Lung (tissue), 12 donors: ENCODE data around the gene ADH7. TPM values are rescaled to one million over a fixed set of nuclear protein-coding genes. Genes with fewer than 3 reads are reported as not detected.
"Not testable (repeated sequence)": the region's sequence is repeated elsewhere in the genome, so short reads cannot be mapped to it uniquely, and the experiment has no call there.

ENCODE experiments used
- ATAC-seq: fragments of 200-7000 bp; cut with Tn5 transposase; one replicate; pipeline ENCODE4 v1.9.1; 2020; ENCODE audit warnings: moderate number of reproducible peaks; ENCODE audit not compliant: insufficient read depth, low FRiP score
- DNase-seq, 3 donors: peaks; one replicate each; pipeline ENCODE4 v3.0.0-alpha.2; 2013 to 2017
- H3K27ac ChIP-seq, 2 donors: one replicate each; pipeline ENCODE4 v1.5.1; 2013; ENCODE audit warnings: mild to moderate bottlenecking in 2 of 2, moderate library complexity in 2 of 2, control low read depth in 1 of 2, inconsistent platforms in 1 of 2, low read depth in 1 of 2, low read length in 1 of 2
- H3K27me3 ChIP-seq, 3 donors: one replicate each; pipeline ENCODE4 v1.5.1; 2013; ENCODE audit warnings: low read length in 2 of 3; ENCODE audit not compliant: control insufficient read depth in 3 of 3, insufficient read depth in 3 of 3
- H3K36me3 ChIP-seq, 4 donors: one replicate each; pipeline ENCODE4 v1.5.1; 2013; ENCODE audit warnings: low read length in 4 of 4, mild to moderate bottlenecking in 1 of 4, moderate library complexity in 1 of 4; ENCODE audit not compliant: control insufficient read depth in 4 of 4, insufficient read depth in 4 of 4
- H3K4me1 ChIP-seq, 5 donors: one replicate each; pipeline ENCODE4 v1.5.1; 2013; ENCODE audit warnings: low read length in 5 of 5, mild to moderate bottlenecking in 2 of 5, moderate library complexity in 1 of 5; ENCODE audit not compliant: control insufficient read depth in 5 of 5, insufficient read depth in 5 of 5
- H3K4me3 ChIP-seq: one replicate; pipeline ENCODE4 v1.5.1; 2013; ENCODE audit warnings: mild to moderate bottlenecking, control low read depth, moderate library complexity
- H3K9ac ChIP-seq, 2 donors: one replicate each; pipeline ENCODE4 v1.5.1; 2013; ENCODE audit warnings: low read length in 2 of 2, control low read depth in 1 of 2; ENCODE audit not compliant: insufficient read depth in 1 of 2
- H3K9me3 ChIP-seq, 4 donors: one replicate each; pipeline ENCODE4 v1.5.1; 2013; ENCODE audit warnings: low read length in 3 of 4, mild to moderate bottlenecking in 1 of 4, moderate library complexity in 1 of 4; ENCODE audit not compliant: control insufficient read depth in 4 of 4, insufficient read depth in 3 of 4
- WGBS, 2 donors: extraction: QIAGEN DNeasy Blood & Tissue Kit; methylation state at CpG; one replicate each; pipeline ENCODE4 v1.1.7; 2013; 5-methylcytosine and 5-hydroxymethylcytosine counted together
- polyA plus RNA-seq, 2 donors: library from polyadenylated mRNA; stranded (reverse); fragments of 200-250 nt; gene quantifications; one replicate each; pipeline ENCODE4 v1.2.1, GENCODE V29; 2013
- total RNA-seq, 2 donors: library from RNA; depleted of rRNA in 1 of 2; stranded (reverse); fragments of >200 nt in 1 of 2; gene quantifications; one replicate each; pipeline ENCODE4 v1.2.1, GENCODE V29; 2014 to 2021
- TF ChIP-seq, protein P1 (sequence below): IDR thresholded peaks from 2 replicates; pipeline ENCODE4 v1.5.1; 2012; ENCODE audit warnings: mild to moderate bottlenecking; ENCODE audit errors: control extremely low read depth, extremely low read depth
- donor health status: control.
- donor health status: control.
- donor health status: Bipolar disorder and iron deficiency.
- donor health status: healthy.
- donor health status: DM: yes; HTN: yes; CAD: no.

Gene ADH7
- total and polyA plus RNA-seq, 4 donors: 0.71 to 5.4 (median 2.9) TPM

DNA sequence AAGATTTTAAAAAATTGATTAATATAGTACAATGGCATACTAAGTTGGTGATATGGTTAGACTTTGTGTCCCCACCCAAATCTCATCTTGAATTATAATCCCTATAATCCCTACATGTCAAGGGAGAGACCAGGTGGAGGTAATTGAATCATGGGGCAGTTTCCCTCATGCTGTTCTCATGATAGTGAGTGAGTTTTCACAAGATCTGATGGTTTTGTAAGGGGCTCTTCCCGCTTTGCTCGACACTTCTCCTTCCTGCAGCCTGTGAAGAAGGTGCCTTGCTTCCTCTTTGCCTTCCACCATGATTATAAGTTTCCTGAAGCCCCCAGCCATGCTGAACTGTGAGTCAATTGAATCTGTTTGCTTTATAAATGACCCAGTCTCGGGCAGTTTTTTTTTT lies 20.2 kb downstream of the ADH7 start:
- not testable (repeated sequence) for ATAC-seq, H3K9me3 ChIP-seq, H3K36me3 ChIP-seq, H3K4me3 ChIP-seq, H3K9ac ChIP-seq, H3K4me1 ChIP-seq, H3K27ac ChIP-seq, DNase-seq, H3K27me3 ChIP-seq
- whole genome bisulfite sequencing, 2 donors: 59 to 74% methylated on average over 3 of the region's 3 CpGs

DNA sequence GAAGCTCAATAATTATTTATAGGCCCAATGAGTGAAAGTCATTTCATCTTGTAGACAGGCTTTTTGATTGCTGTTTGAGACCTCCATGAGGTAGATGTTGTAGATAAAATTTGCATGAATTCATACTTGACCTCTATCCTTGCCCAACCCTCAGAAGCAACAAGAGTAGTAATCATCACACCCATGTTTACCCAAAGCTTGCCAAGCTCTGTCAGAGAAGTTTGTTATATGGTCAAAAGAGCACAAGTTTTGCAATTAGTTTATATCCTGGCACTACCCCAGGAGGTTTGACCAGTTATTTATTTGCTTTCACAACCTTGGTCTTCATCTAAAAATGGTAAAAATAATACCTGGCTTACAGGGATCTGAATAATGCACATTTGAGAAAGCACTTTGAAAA lies 20.7 kb downstream of the ADH7 start:
- Histone ChIP-seq H3K4me1 (no peaks in the 10 kb centered on the region), H3K27me3 (no peaks in the 10 kb centered on the region), H3K27ac (no peak overlapping the region), H3K4me3 (no peak overlapping the region), H3K9me3 (no peaks in the 10 kb centered on the region), H3K9ac (no peak overlapping the region), H3K36me3 (no peaks in the 10 kb centered on the region)
- DNase-seq (peak in 1 of 3 donors; percentile 48), ATAC-seq (no peak)
- TF ChIP-seq, protein P1, sequence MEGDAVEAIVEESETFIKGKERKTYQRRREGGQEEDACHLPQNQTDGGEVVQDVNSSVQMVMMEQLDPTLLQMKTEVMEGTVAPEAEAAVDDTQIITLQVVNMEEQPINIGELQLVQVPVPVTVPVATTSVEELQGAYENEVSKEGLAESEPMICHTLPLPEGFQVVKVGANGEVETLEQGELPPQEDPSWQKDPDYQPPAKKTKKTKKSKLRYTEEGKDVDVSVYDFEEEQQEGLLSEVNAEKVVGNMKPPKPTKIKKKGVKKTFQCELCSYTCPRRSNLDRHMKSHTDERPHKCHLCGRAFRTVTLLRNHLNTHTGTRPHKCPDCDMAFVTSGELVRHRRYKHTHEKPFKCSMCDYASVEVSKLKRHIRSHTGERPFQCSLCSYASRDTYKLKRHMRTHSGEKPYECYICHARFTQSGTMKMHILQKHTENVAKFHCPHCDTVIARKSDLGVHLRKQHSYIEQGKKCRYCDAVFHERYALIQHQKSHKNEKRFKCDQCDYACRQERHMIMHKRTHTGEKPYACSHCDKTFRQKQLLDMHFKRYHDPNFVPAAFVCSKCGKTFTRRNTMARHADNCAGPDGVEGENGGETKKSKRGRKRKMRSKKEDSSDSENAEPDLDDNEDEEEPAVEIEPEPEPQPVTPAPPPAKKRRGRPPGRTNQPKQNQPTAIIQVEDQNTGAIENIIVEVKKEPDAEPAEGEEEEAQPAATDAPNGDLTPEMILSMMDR: no peak

DNA sequence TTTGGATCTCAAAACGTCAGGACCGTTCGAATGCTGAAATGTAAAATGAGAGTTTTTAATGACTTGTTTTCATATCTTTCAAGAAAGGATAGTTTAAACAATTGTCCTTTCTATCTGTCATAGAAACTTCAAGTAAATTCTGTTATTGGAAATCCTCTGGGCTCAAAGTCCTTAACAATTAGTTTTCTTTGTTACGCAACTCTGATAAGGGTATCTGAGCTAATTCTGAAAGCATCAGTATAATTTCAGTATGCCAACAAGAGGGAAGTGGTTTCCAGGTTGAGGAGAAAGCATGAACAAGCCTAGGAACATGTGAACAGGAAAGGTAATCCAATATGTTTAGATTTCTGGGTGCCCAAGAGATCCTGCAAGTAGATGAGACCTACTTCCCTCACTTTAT lies 22.0 kb downstream of the ADH7 start:
- H3K27ac ChIP-seq: no peak overlapping the region
- TF ChIP-seq, protein P1: no peak
- WGBS, 2 donors: 62 to 84% methylated on average over 4 of the region's 4 CpGs
- peaks cover 0 to 4% (median 0%) of the 10 kb centered on the region in 5 donors for H3K4me1 ChIP-seq
- H3K27me3 ChIP-seq: no peaks in the 10 kb centered on the region
- no peak for ATAC-seq
- no peak overlapping the region for H3K4me3 ChIP-seq
- no peak overlapping the region for H3K9ac ChIP-seq
- no peaks in the 10 kb centered on the region for H3K9me3 ChIP-seq
- DNase-seq: no peak
- H3K36me3 ChIP-seq: no peaks in the 10 kb centered on the region

DNA sequence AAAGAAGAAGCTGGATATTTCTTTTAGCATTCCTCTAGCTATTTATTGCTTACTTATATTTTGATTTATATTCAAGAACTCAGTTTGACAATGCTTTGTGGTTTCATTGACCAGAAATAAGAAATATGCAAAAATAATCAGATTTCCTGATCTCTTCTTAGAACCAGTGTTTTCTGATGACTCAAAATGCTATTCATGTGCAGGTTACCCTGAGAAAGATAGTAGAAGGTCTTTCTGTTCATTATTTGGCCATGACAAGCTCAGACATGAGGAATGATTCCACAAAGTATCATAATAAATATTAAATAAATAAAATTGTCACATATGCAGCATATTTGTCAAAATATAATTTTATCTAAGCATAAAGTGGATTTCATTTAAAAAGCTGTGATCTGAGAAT lies 24.1 kb downstream of the ADH7 start:
- Histone ChIP-seq H3K27me3 (no peaks in the 10 kb centered on the region), H3K4me3 (no peak overlapping the region), H3K9ac (no peak overlapping the region), H3K27ac (no peak overlapping the region), H3K36me3 (no peaks in the 10 kb centered on the region), H3K9me3 (no peaks in the 10 kb centered on the region), H3K4me1 (peaks cover 0 to 9% (median 0%) of the 10 kb centered on the region in 5 donors)
- ATAC-seq: no peak
- TF ChIP-seq, protein P1: no peak
- no peak for DNase-seq
